ENCODE results near the gene MID1.

MID1 gene

GRCh38 chrX:10620121-10620699, at the start of gene MID1:
TSS of gene MID1 (minus strand) at chrX:10620585. CDS start at chrX:10567547, 53,038 bp downstream.
- DNase-seq: peak; percentile 90

DNA sequence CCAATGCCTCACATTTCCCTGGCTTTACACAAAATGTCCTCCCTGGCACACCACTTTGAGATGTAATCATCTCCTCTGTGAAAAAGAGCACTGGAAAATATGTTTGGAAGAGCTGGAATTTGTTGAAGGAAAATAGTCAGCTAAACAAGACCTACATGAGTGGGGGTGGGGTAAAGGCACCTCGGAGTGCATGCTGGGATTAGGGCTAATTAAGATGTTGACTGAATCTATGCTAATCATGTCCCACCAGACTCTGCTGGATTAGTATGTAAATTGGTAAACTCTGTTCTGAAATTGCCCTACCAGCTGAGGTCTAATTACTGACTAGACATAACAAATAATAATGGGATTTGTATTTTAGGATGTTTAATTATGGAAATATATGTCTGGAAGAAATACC, 46.8 kb upstream of the MID1 start:
- DNase-seq: peak; percentile 10

DNA sequence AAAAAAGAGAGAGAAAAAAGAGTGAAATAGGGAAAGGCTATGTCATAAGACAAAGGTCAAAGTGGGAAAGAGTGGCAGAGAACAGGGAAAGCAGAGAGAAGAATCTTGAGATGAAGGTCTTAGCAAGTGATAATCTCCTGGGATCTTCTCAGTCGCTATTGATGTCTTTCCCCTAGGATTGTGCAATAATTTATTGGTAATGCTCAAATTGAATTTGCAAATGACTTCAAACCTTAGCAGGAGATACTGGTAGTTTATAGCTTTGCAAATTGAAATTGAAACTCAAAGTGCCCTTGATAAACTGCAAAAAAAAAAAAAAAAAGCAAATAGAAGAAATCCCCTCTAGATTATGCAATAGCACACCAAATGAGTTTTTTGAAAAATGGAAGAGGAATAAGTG, 45.7 kb upstream of the MID1 start:
- no peak for DNase-seq

DNA sequence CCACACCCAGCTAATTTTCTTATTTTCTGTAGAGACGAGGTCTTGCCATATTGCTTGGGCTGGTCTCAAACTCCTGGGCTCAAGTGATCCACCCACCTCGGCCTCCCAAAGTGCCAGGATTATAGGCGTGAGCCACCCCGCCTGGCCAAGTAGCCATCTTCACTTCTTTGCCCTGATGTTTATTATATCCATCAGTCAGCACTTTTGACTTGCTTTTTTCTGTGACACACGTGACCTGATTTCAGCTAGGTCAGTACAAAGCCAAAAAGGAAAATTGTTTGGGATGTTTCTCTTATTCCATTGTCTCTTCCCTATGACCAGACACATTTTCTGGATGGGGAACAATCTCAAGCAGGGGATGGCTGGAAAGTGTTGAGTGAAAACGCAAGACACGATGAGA, 45.3 kb upstream of the MID1 start:
- DNase-seq: no peak

GRCh38 chrX:10660171-10660570, 39.8 kb upstream of the MID1 start:
- no peak for DNase-seq

- no peak for DNase-seq
These were observed 35.8 kb upstream of the MID1 start for GRCh38 chrX:10656214-10656613.

DNA sequence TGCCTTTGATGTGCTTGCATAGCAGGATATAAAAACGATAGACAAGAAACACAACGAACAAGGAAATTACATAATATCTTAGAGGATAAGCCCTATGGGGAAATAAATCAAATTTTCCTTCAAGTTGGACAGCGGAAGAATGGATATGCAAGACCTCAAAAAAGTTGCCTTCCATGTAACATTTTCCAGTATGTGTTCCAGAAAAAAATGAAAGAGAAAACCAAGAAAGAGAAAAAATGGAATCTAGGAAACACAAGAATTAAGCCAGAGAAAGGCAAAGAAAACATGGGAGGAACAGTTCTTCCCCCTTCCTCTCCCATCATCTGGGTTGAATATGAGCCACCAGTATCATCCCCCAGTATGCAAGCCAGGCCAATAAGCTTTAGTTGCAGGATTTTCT, 34.6 kb upstream of the MID1 start:
- no peak for DNase-seq

DNA sequence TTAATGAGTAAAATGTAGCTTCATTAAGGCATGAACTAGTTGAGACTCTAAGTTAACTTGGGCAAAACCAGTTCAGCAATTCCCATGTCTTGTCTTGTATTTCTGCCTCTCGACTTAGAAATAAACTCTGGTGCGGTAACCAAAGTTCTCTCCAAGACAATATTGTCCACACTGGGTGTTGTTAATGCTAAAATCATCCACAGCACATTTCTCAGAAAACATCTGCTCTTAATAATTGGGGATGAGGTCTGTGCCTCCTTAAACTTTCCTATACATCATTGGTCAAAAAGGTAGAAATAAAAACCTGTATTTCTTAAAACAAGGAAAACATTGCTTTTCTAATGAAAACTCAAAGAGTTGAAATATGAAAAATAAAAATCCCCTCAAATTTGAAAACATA, 32.9 kb upstream of the MID1 start:
- DNase-seq: no peak

- DNase-seq: no peak
These were observed 28.9 kb upstream of the MID1 start for GRCh38 chrX:10649265-10649664.

GRCh38 chrX:10648614-10649013, 28.2 kb upstream of the MID1 start:
- no peak for DNase-seq

DNA sequence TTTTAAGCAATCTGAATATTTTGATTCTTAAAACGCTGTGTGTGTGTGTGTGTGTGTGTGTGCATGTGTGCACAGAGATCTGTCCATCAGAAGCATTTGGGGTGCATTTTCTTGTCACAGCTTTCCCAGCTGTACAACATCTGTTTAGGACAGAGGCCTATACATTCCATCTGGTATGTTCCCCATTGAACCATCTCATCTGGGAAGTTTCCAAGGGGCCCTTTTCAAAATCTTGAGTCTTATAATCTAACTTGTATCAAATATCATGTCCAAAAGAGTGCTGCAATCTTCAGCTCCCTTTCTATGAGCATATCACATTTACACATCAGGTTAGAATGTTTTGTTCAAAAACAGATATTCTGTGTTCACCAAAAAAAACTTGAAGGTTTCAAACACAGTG, 16.5 kb upstream of the MID1 start:
- no peak for DNase-seq

- peak; percentile 67 for DNase-seq
These were observed 16.0 kb upstream of the MID1 start for GRCh38 chrX:10636337-10636736.

GRCh38 chrX:10634392-10635161, 14.2 kb upstream of the MID1 start:
- peak; percentile 70 for DNase-seq

DNA sequence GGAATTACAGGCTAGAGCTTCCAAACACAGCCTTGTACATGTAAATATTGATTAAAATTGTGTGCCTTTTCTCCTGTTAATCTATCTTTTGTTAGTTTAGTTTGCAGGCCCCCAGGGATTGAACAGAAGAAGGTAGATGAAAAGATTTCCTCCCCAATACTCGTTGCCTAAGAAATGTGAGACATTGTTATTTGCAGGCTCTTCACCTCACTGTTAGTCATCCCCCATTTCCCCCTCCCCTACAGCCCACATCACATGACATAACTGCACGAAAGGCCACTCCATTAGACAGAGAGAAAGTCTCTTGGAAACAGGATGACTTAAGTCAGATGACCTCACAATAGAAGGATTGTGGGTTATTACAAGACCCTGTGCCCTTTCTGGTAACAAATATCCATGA, 13.3 kb upstream of the MID1 start:
- peak; percentile 52 for DNase-seq

DNA sequence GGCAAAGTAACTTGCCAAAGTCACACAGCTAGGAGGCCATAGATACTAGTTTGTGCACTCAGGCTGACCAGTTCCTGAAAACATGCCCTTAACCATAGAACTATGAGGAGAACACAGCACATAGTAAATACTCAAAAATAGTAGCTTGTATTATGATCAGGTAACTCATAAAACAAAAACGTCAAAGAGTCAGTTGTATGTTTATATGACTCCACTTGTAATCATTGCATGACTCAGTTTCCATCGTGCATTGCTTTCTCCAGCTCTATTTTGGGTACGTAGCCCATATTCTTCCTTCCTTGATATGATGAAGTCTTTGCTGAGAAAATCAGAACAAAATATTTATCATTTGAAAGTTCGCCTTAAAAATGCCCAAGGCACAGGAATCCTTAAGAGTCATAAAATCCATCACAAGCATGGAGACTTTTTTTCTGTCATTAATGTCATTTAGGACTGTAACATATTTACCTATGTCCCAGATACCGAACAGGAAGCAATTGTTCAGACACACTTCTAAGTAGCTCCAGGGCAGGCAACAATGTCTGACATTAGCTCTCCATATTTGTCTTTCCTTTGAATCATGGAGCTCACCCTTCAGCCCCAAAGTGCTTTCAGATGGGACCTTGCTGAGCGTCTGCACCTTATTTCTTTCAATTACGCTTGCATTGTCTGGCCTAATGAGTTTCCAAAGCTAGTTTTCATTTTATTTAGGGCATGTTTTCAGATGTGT, 11.2 kb upstream of the MID1 start:
- no peak for DNase-seq

GRCh38 chrX:10630320-10630719, 9.9 kb upstream of the MID1 start:
- no peak for DNase-seq

GRCh38 chrX:10629905-10630304, 9.5 kb upstream of the MID1 start:
- no peak for DNase-seq

- DNase-seq: no peak
These were observed 8.5 kb upstream of the MID1 start for GRCh38 chrX:10628906-10629305.

GRCh38 chrX:10622197-10622596, 1.8 kb upstream of the MID1 start:
- no peak for DNase-seq

DNA sequence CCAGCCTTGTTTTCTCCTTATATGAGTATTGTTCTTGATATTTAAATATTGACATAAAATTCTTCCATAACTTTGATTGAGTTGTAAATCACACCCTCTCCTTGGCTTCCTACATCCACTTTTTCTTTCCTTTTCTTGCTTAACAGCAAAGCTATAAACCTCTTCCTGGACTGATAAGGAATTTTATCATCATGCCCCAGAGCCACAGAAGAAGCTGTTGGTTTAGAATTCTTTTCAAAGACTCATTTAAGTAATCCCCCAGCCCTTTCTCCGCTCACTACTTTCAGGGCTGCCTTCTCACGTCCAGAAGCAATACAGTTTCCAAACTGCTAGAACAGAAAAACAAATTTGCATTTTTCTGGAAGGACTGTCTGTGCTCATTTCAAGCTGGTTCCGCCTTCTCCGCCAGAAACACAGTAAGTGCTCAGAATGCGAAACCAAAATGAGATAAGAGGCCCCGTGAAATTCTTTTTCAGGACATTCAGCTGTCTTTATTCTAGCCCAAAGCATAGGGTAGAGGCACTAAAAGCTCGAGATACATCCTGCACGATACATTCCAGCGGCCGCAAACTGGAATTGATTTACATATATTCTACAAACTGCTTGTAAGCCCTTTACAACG, 849 bp downstream of the MID1 start:
- peak; percentile 82 for DNase-seq

GRCh38 chrX:10618961-10619360, 1.4 kb downstream of the MID1 start:
- DNase-seq: no peak

DNA sequence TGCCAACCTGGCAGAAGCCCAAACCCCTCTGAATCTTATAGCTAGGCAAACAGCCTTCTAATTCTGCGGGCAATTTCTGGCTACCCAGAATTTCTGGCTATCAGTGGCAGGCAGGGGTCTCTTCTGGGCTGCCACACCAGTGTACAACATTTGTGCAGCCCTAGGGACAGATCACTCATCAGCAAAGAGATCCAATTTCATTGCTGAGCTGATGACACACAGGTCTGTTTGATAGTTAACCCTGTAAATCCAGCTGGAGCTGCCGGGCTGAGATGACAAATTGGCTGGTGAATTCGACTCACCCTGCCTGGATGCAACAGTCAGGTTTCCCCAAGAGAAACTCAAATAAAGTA, 2.4 kb downstream of the MID1 start:
- peak; percentile 66 for DNase-seq

DNA sequence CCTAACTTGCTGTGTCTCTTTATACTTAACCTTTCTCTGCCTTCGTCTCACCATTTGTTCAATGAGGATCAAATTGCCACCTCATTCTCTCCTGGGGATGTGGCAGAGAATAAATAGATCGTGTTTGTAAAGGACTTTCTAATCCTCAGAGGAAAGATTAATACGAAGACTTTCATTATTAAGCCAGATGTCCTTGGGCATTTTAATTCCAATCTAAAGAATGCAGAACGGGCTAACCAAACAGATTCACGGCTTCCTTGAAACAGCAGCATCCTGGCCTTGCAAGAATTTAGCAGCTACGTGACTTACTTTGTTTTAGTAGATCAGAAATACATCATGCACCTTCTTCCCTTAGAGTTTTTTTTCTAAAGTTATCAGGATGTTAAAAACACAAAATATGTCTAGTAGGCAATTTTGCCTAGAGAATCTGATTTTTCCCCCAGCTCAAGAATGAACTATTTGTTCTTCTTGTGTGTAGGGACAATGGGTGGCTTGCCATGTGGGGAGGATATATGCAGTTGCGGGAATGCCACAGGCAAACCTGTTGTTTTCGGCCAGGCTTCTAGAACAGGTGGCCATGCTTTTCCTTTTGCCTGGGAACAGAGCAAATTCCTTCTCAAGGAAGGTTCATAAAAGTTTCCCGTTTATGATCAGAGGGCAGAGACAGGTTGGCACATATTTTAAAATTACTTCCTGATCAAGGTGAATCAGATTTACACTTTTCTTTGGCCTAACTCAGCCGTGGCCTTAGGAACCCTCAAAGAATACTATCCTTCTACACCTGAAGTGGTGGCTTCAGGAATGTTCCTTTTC, 3.0 kb downstream of the MID1 start:
- no peak for DNase-seq
